Endothelial cell of umbilical vein (primary cell): ENCODE results near the gene GNPDA1. TPM values are rescaled to one million over a fixed set of nuclear protein-coding genes. Genes with fewer than 3 reads are reported as not detected.

Source experiments
- BruUV-seq: library from RNA; stranded (reverse); fragments of 400-500 nt; replicated peaks from 2 replicates; lab custom pipeline; 2021; lab: Mats Ljungman, UMichigan
- CTCF ChIA-PET: fragments of 300-600, 350-600 bp; sonication (Branson Sonifier 250); formaldehyde crosslinking; loops from one replicate; lab custom pipeline; 2021; ENCODE audit warnings: antibody characterized with exemption, inconsistent platforms; lab: Charles Lee
- POLR2A ChIA-PET: fragments of 300-600, 350-600 bp; sonication (Branson Sonifier 250); formaldehyde crosslinking; loops from one replicate; lab custom pipeline; 2021; ENCODE audit warnings: antibody characterized with exemption, inconsistent platforms; lab: Charles Lee
- DNase-seq: peaks from one replicate; pipeline ENCODE4 v3.0.0-alpha.2; 2011; ENCODE audit warnings: low read depth, low spot score
- FAIRE-seq: peaks from 2 replicates; lab custom pipeline; 2011; peaks lifted over from hg19 to GRCh38; lab: Jason Lieb, UNC
- H2AFZ ChIP-seq: 2 replicates; pipeline ENCODE4 v1.6.0; 2012; ENCODE audit warnings: low read depth, low read length, control low read depth, inconsistent platforms
- H3K27ac ChIP-seq: 2 replicates; pipeline ENCODE4 v1.5.1; 2011; ENCODE audit warnings: low read depth, mild to moderate bottlenecking, control low read depth, low read length, moderate library complexity; ENCODE audit not compliant: insufficient read depth
- H3K27me3 ChIP-seq, 2 experiments: 2 replicates each; pipeline versions ENCODE4 v1.6.0 to v1.6.1; 2011; ENCODE audit warnings: low read length in 2 of 2, mixed read lengths in 1 of 2; ENCODE audit not compliant: control insufficient read depth in 2 of 2, insufficient read depth in 2 of 2
- H3K36me3 ChIP-seq, 2 experiments: 2 replicates in 1 of 2; 3 replicates in 1 of 2; pipeline ENCODE4 v1.5.1; 2011; ENCODE audit warnings: low read length in 2 of 2, mild to moderate bottlenecking in 1 of 2, moderate library complexity in 1 of 2; ENCODE audit not compliant: control insufficient read depth in 2 of 2, insufficient read depth in 2 of 2; ENCODE audit errors: extremely low read depth in 1 of 2
- H3K4me1 ChIP-seq: 3 replicates; pipeline ENCODE4 v1.5.1; 2011; ENCODE audit warnings: mild to moderate bottlenecking, low read length; ENCODE audit not compliant: control insufficient read depth, insufficient read depth; ENCODE audit errors: extremely low read depth
- H3K4me2 ChIP-seq: 2 replicates; pipeline ENCODE4 v1.6.1; 2011; ENCODE audit warnings: low read length, control low read depth, mixed read lengths; ENCODE audit not compliant: insufficient read depth
- H3K4me3 ChIP-seq, 3 experiments: fragments of 200-600 bp in 1 of 3; sonication (generic), shearing (Covaris generic) in 1 of 3; replicated peaks in 1 of 3; 2 replicates each; pipeline ENCODE4 v1.5.1; 2011 to 2016; ENCODE audit warnings: control low read depth in 3 of 3, low read length in 3 of 3, mild to moderate bottlenecking in 2 of 3, inconsistent platforms in 1 of 3, low read depth in 1 of 3, moderate library complexity in 1 of 3; ENCODE audit not compliant: insufficient read depth in 1 of 3
- H3K79me2 ChIP-seq: 2 replicates; pipeline ENCODE4 v1.6.0; 2012; ENCODE audit warnings: low read length, inconsistent platforms; ENCODE audit not compliant: control insufficient read depth, insufficient read depth
- H3K9ac ChIP-seq: replicated peaks from 2 replicates; pipeline ENCODE3; 2011; ENCODE audit warnings: low read length, control low read depth; ENCODE audit not compliant: insufficient read depth; ENCODE audit errors: extremely low read depth
- H3K9me1 ChIP-seq: replicated peaks from 3 replicates; pipeline ENCODE4 v1.6.0; 2011; ENCODE audit warnings: mild to moderate bottlenecking, low read length; ENCODE audit not compliant: control insufficient read depth, insufficient read depth; ENCODE audit errors: extremely low read depth
- H3K9me3 ChIP-seq: replicated peaks from 2 replicates; pipeline ENCODE4 v1.5.1; 2012; ENCODE audit warnings: low read length, inconsistent platforms; ENCODE audit not compliant: control insufficient read depth, insufficient read depth
- H4K20me1 ChIP-seq: replicated peaks from 2 replicates; pipeline ENCODE3; 2011; ENCODE audit warnings: mild to moderate bottlenecking, low read length; ENCODE audit not compliant: control insufficient read depth, insufficient read depth; ENCODE audit errors: extremely low read depth
- EZH2 ChIP-seq: IDR thresholded peaks from 2 replicates; pipeline ENCODE4 v1.6.1; 2012; ENCODE audit warnings: borderline replicate concordance, low read depth, mild to moderate bottlenecking, moderate library complexity, low read length, inconsistent platforms; ENCODE audit not compliant: severe bottlenecking
- FOS ChIP-seq: IDR thresholded peaks from 2 replicates; pipeline ENCODE4 v1.6.1; 2011; ENCODE audit warnings: mild to moderate bottlenecking, low read length, moderate library complexity, borderline replicate concordance; ENCODE audit not compliant: insufficient read depth
- GATA2 ChIP-seq: IDR thresholded peaks from 2 replicates; pipeline ENCODE4 v1.7.0; 2011; ENCODE audit warnings: low read depth, mild to moderate bottlenecking, moderate library complexity, mixed read lengths, low read length; ENCODE audit not compliant: insufficient read length, insufficient read depth
- JUN ChIP-seq: IDR thresholded peaks from 2 replicates; pipeline ENCODE4 v1.6.1; 2011; ENCODE audit warnings: borderline replicate concordance, low read depth; ENCODE audit not compliant: insufficient read length, insufficient read depth
- MYC ChIP-seq: IDR thresholded peaks from one replicate; pipeline ENCODE4 v1.6.1; 2011; ENCODE audit warnings: mild to moderate bottlenecking, low read depth, low read length
- POLR2A ChIP-seq: IDR thresholded peaks from 2 replicates; pipeline ENCODE4 v1.6.1; 2012; ENCODE audit warnings: low read depth, mild to moderate bottlenecking, control low read depth, low read length
- POLR2AphosphoS5 ChIP-seq: IDR thresholded peaks from 2 replicates; pipeline ENCODE4 v1.6.1; 2012; ENCODE audit warnings: low read depth, mild to moderate bottlenecking, control low read depth, low read length, moderate library complexity; ENCODE audit not compliant: insufficient read depth
- dilution Hi-C: fragments of 300-500 bp; cut with MboI; formaldehyde crosslinking; loops from one replicate; pipeline ENCODE4 v1.15.0; 2019; ENCODE audit warnings: low sequenced_read_pairs; ENCODE audit not compliant: extremely low pct_ligation_motif_present
- intact Hi-C: fragments of 100-400 bp; cut with micrococcal nuclease; formaldehyde crosslinking; loops from one replicate; pipeline ENCODE4 v1.10.0; 2022
- polyA plus RNA-seq, 4 experiments: library from polyadenylated mRNA; depleted of rRNA in 3 of 4; stranded (reverse) in 3 of 4; unstranded in 1 of 4; fragments of >200 nt; gene quantifications; 2 replicates each; pipeline versions ENCODE4 v1.2.1 to v1.2.3, GENCODE V29; 2011 to 2012; ENCODE audit warnings: missing spikeins in 1 of 4
- total RNA-seq: library from RNA; stranded (reverse); gene quantifications from 2 replicates; pipeline ENCODE4 v1.2.3, GENCODE V29; 2021
- TF ChIP-seq, protein P1 (sequence below): IDR thresholded peaks from 2 replicates; pipeline ENCODE4 v1.6.1; 2011; ENCODE audit not compliant: insufficient read depth, insufficient read length
- TF ChIP-seq, protein P2 (sequence below), 2 donors: IDR thresholded peaks; 1 replicate in 1 of 2; 2 replicates in 1 of 2; pipeline ENCODE4 v1.5.1; 2011; ENCODE audit warnings: low read length in 2 of 2, mild to moderate bottlenecking in 2 of 2, moderate library complexity in 2 of 2, control low read depth in 1 of 2, inconsistent platforms in 1 of 2, low read depth in 1 of 2; ENCODE audit not compliant: insufficient read depth in 1 of 2; ENCODE audit errors: extremely low read depth in 1 of 2

Gene GNPDA1
- total and polyA plus RNA-seq, 2 donors (not counting 3 experiments of a cell fraction or from before 2014, with no cell fraction given): 22.5 to 49.3 TPM

GRCh38 chr5:141986072-141986471 lies 26.8 kb downstream of the GNPDA1 start:
- FAIRE-seq (no peak), DNase-seq (no peak)
- Histone ChIP-seq H3K4me1 (no peaks in the 10 kb centered on the region), H3K9me3 (no peaks in the 10 kb centered on the region), H3K4me2 (no peak overlapping the region), H3K9me1 (no peaks in the 10 kb centered on the region), H2AFZ (no peak overlapping the region), H3K27me3 (no peaks in the 10 kb centered on the region), H4K20me1 (no peaks in the 10 kb centered on the region), H3K4me3 (no peak overlapping the region), H3K9ac (no peak overlapping the region), H3K27ac (no peak overlapping the region), H3K36me3 (peaks cover 18 to 26% of the 10 kb centered on the region in 2 experiments), H3K79me2 (no peaks in the 10 kb centered on the region)
- no TSS peak for BruUV-seq
- intact Hi-C loops: no loop called here
- POLR2A ChIA-PET: no interaction called here
- dilution Hi-C loops: loop anchor here (25.0 kb wide), 1 partner anchor 151 kb away; no protein-coding TSS in a partner anchor
- no peak for TF ChIP-seq POLR2AphosphoS5
- TF ChIP-seq, protein P1, sequence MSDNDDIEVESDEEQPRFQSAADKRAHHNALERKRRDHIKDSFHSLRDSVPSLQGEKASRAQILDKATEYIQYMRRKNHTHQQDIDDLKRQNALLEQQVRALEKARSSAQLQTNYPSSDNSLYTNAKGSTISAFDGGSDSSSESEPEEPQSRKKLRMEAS: no peak
- TF ChIP-seq POLR2A: no peak
- no peak for TF ChIP-seq MYC
- TF ChIP-seq GATA2: no peak
- TF ChIP-seq JUN: no peak
- TF ChIP-seq, protein P2, sequence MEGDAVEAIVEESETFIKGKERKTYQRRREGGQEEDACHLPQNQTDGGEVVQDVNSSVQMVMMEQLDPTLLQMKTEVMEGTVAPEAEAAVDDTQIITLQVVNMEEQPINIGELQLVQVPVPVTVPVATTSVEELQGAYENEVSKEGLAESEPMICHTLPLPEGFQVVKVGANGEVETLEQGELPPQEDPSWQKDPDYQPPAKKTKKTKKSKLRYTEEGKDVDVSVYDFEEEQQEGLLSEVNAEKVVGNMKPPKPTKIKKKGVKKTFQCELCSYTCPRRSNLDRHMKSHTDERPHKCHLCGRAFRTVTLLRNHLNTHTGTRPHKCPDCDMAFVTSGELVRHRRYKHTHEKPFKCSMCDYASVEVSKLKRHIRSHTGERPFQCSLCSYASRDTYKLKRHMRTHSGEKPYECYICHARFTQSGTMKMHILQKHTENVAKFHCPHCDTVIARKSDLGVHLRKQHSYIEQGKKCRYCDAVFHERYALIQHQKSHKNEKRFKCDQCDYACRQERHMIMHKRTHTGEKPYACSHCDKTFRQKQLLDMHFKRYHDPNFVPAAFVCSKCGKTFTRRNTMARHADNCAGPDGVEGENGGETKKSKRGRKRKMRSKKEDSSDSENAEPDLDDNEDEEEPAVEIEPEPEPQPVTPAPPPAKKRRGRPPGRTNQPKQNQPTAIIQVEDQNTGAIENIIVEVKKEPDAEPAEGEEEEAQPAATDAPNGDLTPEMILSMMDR (IDR thresholded peaks at IDR 0.05; ENCODE audit: extremely low read depth in 1 of 2, insufficient read depth in 1 of 2, low read depth in 1 of 2, low read length in 2 of 2): no peak
- TF ChIP-seq EZH2: no peak
- TF ChIP-seq FOS: no peak
- CTCF ChIA-PET: interaction anchor here (0.5 to 1.5 kb wide), 4 partner anchors 52 to 159 kb away, joined by 3 to 5 read pairs (median 3); no protein-coding TSS in a partner anchor
